ENCODE measurements around the gene ACOX1.

DNA sequence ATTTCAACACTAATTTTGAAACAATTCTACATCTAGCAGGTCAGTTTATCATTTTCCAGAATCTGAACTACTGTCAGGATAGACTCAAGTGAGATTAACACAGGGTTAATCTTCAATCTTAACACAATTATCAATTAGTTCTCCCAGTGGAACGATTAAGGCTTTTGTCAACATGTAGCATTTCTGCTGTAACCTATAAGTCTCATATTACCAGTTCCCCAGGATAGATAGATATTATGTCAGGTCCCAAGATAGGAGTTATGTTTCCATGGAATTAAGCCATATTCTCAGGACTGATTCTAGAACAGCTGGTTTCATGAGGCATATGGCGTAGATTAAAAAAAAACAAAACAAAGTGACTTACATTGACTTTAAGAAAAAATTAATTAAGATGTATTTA lies 33.8 kb downstream of the ACOX1 start:
- TF ChIP-seq, protein P1, sequence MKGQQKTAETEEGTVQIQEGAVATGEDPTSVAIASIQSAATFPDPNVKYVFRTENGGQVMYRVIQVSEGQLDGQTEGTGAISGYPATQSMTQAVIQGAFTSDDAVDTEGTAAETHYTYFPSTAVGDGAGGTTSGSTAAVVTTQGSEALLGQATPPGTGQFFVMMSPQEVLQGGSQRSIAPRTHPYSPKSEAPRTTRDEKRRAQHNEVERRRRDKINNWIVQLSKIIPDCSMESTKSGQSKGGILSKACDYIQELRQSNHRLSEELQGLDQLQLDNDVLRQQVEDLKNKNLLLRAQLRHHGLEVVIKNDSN (IDR thresholded peaks at IDR 0.05) = no peak
- no peak for TF ChIP-seq EP300 (IDR thresholded peaks at IDR 0.05; ENCODE audit: borderline replicate concordance)
- TF ChIP-seq TEAD4 (IDR thresholded peaks at IDR 0.05) = no peak
- no peak for TF ChIP-seq FOXM1 (IDR thresholded peaks at IDR 0.05; ENCODE audit: borderline replicate concordance, low read depth)
- TF ChIP-seq, protein P2, sequence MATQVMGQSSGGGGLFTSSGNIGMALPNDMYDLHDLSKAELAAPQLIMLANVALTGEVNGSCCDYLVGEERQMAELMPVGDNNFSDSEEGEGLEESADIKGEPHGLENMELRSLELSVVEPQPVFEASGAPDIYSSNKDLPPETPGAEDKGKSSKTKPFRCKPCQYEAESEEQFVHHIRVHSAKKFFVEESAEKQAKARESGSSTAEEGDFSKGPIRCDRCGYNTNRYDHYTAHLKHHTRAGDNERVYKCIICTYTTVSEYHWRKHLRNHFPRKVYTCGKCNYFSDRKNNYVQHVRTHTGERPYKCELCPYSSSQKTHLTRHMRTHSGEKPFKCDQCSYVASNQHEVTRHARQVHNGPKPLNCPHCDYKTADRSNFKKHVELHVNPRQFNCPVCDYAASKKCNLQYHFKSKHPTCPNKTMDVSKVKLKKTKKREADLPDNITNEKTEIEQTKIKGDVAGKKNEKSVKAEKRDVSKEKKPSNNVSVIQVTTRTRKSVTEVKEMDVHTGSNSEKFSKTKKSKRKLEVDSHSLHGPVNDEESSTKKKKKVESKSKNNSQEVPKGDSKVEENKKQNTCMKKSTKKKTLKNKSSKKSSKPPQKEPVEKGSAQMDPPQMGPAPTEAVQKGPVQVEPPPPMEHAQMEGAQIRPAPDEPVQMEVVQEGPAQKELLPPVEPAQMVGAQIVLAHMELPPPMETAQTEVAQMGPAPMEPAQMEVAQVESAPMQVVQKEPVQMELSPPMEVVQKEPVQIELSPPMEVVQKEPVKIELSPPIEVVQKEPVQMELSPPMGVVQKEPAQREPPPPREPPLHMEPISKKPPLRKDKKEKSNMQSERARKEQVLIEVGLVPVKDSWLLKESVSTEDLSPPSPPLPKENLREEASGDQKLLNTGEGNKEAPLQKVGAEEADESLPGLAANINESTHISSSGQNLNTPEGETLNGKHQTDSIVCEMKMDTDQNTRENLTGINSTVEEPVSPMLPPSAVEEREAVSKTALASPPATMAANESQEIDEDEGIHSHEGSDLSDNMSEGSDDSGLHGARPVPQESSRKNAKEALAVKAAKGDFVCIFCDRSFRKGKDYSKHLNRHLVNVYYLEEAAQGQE (IDR thresholded peaks at IDR 0.05; ENCODE audit: low read depth) = no peak

Measured in Ishikawa (cell line).